IPS DF 6.9 (cell line): Measurements from ENCODE around the gene HOXB9.

Experiments used
- DNase-seq: peaks from one replicate; pipeline ENCODE4 v3.0.0-alpha.2; 2013; ENCODE audit warnings: low read depth, low spot score
- H3K27ac ChIP-seq: one replicate; pipeline ENCODE4 v1.5.1; 2013; ENCODE audit warnings: low read length, control low read depth
- H3K27me3 ChIP-seq: 2 replicates; pipeline ENCODE4 v1.6.1; 2013; ENCODE audit warnings: mild to moderate bottlenecking, low read length; ENCODE audit not compliant: control insufficient read depth, insufficient read depth
- H3K36me3 ChIP-seq: 2 replicates; pipeline ENCODE4 v1.6.1; 2013; ENCODE audit warnings: low read length; ENCODE audit not compliant: control insufficient read depth, insufficient read depth
- H3K4me1 ChIP-seq: 2 replicates; pipeline ENCODE4 v1.6.1; 2013; ENCODE audit warnings: low read length; ENCODE audit not compliant: control insufficient read depth, insufficient read depth
- H3K4me3 ChIP-seq: 2 replicates; pipeline ENCODE4 v1.5.1; 2013; ENCODE audit warnings: mild to moderate bottlenecking, low read length
- H3K9me3 ChIP-seq: 2 replicates; pipeline ENCODE4 v1.6.1; 2013; ENCODE audit warnings: low read length, inconsistent platforms; ENCODE audit not compliant: control insufficient read depth, insufficient read depth
- WGBS: extraction: QIAGEN DNeasy Blood & Tissue Kit; methylation state at CpG from one replicate; pipeline ENCODE4 v1.1.7; 2013; ENCODE audit warnings: mixed read lengths, missing lambda C conversion rate; ENCODE audit not compliant: insufficient read length, insufficient coverage; 5-methylcytosine and 5-hydroxymethylcytosine counted together

HOXB9 gene

GRCh38 chr17:48577946-48578615 is 48.1 kb downstream of the HOXB9 start, which contains the start of gene HOXB4:
TSS of gene HOXB4 (minus strand) at chr17:48578350. CDS start at chr17:48578319, 31 bp downstream.
- Histone ChIP-seq H3K36me3 (no peaks in the 10 kb centered on the region), H3K4me1 (peaks cover 5% of the 10 kb centered on the region; the same call in 1 of the 2 replicates), H3K9me3 (no peaks in the 10 kb centered on the region), H3K27me3 (peaks cover 96% of the 10 kb centered on the region), H3K27ac (no peak within 1 kb of the TSS), H3K4me3 (no peak within 1 kb of the TSS)
- no peak for DNase-seq
- WGBS, result no CpG with 5 or more reads among the region's 58 CpGs

GRCh38 chr17:48577330-48577945 is 48.7 kb downstream of the HOXB9 start:
- no peaks in the 10 kb centered on the region for H3K9me3 ChIP-seq
- H3K27me3 ChIP-seq, result peaks cover 96% of the 10 kb centered on the region
- no peak overlapping the region for H3K27ac ChIP-seq
- H3K4me1 ChIP-seq, result peaks cover 5% of the 10 kb centered on the region; the same call in 1 of the 2 replicates
- H3K4me3 ChIP-seq, result no peak overlapping the region
- no peak for DNase-seq
- WGBS, result no CpG with 5 or more reads among the region's 19 CpGs
- no peaks in the 10 kb centered on the region for H3K36me3 ChIP-seq

- no peaks in the 10 kb centered on the region for H3K9me3 ChIP-seq
- H3K4me3 ChIP-seq, result no peak overlapping the region
- no peak for DNase-seq
- WGBS, result no CpG with 5 or more reads among the region's 43 CpGs
- H3K27ac ChIP-seq, result no peak overlapping the region
- H3K36me3 ChIP-seq, result no peaks in the 10 kb centered on the region
- H3K4me1 ChIP-seq, result peaks cover 3% of the 10 kb centered on the region; the same call in 1 of the 2 replicates
- peaks cover 96% of the 10 kb centered on the region for H3K27me3 ChIP-seq
Measured at GRCh38 chr17:48576479-48577309, 49.5 kb downstream of the HOXB9 start.

GRCh38 chr17:48575673-48576478 is 50.3 kb downstream of the HOXB9 start:
- no peaks in the 10 kb centered on the region for H3K36me3 ChIP-seq
- peaks cover 96% of the 10 kb centered on the region for H3K27me3 ChIP-seq
- no peaks in the 10 kb centered on the region for H3K9me3 ChIP-seq
- no CpG with 5 or more reads among the region's 22 CpGs for WGBS
- H3K27ac ChIP-seq, result no peak overlapping the region
- H3K4me1 ChIP-seq, result peaks cover 3% of the 10 kb centered on the region; the same call in 1 of the 2 replicates
- no peak for DNase-seq
- H3K4me3 ChIP-seq, result no peak overlapping the region

- no CpG with 5 or more reads among the region's 7 CpGs for WGBS
- Histone ChIP-seq H3K36me3 (no peaks in the 10 kb centered on the region), H3K4me1 (peaks cover 3% of the 10 kb centered on the region; the same call in 1 of the 2 replicates), H3K27me3 (peaks cover 96% of the 10 kb centered on the region), H3K27ac (no peak overlapping the region), H3K9me3 (no peaks in the 10 kb centered on the region), H3K4me3 (no peak overlapping the region)
- DNase-seq, result no peak
Measured at GRCh38 chr17:48575066-48575582, 51.0 kb downstream of the HOXB9 start.

GRCh38 chr17:48574505-48575065 is 51.6 kb downstream of the HOXB9 start:
- DNase-seq, result no peak
- Histone ChIP-seq H3K36me3 (no peaks in the 10 kb centered on the region), H3K4me3 (no peak overlapping the region), H3K27me3 (peaks cover 96% of the 10 kb centered on the region), H3K27ac (no peak overlapping the region), H3K9me3 (no peaks in the 10 kb centered on the region), H3K4me1 (peaks cover 3% of the 10 kb centered on the region; the same call in 1 of the 2 replicates)
- WGBS, result no CpG with 5 or more reads among the region's 8 CpGs

GRCh38 chr17:48571826-48572417 is 54.2 kb downstream of the HOXB9 start:
- H3K27ac ChIP-seq, result no peak overlapping the region
- WGBS, result no CpG with 5 or more reads among the region's 1 CpG
- H3K9me3 ChIP-seq, result no peaks in the 10 kb centered on the region; the same call in 1 of the 2 replicates
- H3K4me3 ChIP-seq, result no peak overlapping the region
- H3K36me3 ChIP-seq, result no peaks in the 10 kb centered on the region
- H3K4me1 ChIP-seq, result peaks cover 4% of the 10 kb centered on the region; the same call in 1 of the 2 replicates
- DNase-seq, result no peak
- peaks cover 98% of the 10 kb centered on the region for H3K27me3 ChIP-seq
